Neural crest cell (in vitro differentiated cells): ENCODE data around the gene SLC25A22. TPM values are rescaled to one million over a fixed set of nuclear protein-coding genes. Genes with fewer than 3 reads are reported as not detected.
A peak's percentile ranks its signal among the peaks of the same experiment; 100 is the strongest.

Source experiments
- DNase-seq: peaks from one replicate; pipeline ENCODE4 v3.0.0; 2021; ENCODE audit warnings: low read depth, mixed read lengths, low spot score
- H3K27ac Mint-ChIP-seq: one replicate; pipeline ENCODE4 v1.8.0; 2021; ENCODE audit warnings: mild to moderate bottlenecking, mixed read lengths; ENCODE audit not compliant: unreplicated experiment
- H3K27me3 Mint-ChIP-seq: 2 replicates; pipeline ENCODE4 v1.8.0; 2021; ENCODE audit warnings: low read depth, mild to moderate bottlenecking, mixed read lengths
- H3K36me3 Mint-ChIP-seq: 2 replicates; pipeline ENCODE4 v1.8.0; 2021; ENCODE audit warnings: low read depth, mild to moderate bottlenecking, mixed read lengths
- H3K4me1 Mint-ChIP-seq: 2 replicates; pipeline ENCODE4 v1.8.0; 2021; ENCODE audit warnings: mixed read lengths
- H3K4me3 Mint-ChIP-seq: one replicate; pipeline ENCODE4 v1.8.0; 2021; ENCODE audit warnings: mild to moderate bottlenecking, mixed read lengths
- H3K9me3 Mint-ChIP-seq: 2 replicates; pipeline ENCODE4 v1.8.0; 2021; ENCODE audit warnings: mixed read lengths
- long read RNA-seq: library from polyadenylated mRNA; unstranded; transcript quantifications from one replicate; pipeline ENCODE4 v2.0.0, GENCODE V29; 2020
- total RNA-seq: library from RNA; stranded (reverse); gene quantifications from 2 replicates; pipeline ENCODE4 v1.2.1, GENCODE V29; 2021
- TF ChIP-seq, protein P1 (sequence below): fragments of 200-600 bp; sonication (generic); conservative IDR thresholded peaks from 2 replicates; pipeline ENCODE4 v1.5.0; 2021; ENCODE audit warnings: antibody characterized with exemption, mild to moderate bottlenecking

SLC25A22 gene
- 53.4 and 54.6 TPM in 2 replicates for total RNA-seq
- long read RNA-seq: 0 reads

GRCh38 chr11:798093-798713 lies at the start of gene SLC25A22:
Gene SLC25A22 (minus strand): TSS chr11:798281. CDS start chr11:795006, 3,275 bp downstream.
- no peaks in the 10 kb centered on the region for H3K36me3 Mint-ChIP-seq
- DNase-seq: peak; percentile 89
- H3K4me3 Mint-ChIP-seq: peak within 1 kb of the TSS; percentile 98
- peaks cover 15% of the 10 kb centered on the region for H3K4me1 Mint-ChIP-seq
- no peaks in the 10 kb centered on the region for H3K9me3 Mint-ChIP-seq
- H3K27me3 Mint-ChIP-seq: no peaks in the 10 kb centered on the region
- TF ChIP-seq, protein P1, sequence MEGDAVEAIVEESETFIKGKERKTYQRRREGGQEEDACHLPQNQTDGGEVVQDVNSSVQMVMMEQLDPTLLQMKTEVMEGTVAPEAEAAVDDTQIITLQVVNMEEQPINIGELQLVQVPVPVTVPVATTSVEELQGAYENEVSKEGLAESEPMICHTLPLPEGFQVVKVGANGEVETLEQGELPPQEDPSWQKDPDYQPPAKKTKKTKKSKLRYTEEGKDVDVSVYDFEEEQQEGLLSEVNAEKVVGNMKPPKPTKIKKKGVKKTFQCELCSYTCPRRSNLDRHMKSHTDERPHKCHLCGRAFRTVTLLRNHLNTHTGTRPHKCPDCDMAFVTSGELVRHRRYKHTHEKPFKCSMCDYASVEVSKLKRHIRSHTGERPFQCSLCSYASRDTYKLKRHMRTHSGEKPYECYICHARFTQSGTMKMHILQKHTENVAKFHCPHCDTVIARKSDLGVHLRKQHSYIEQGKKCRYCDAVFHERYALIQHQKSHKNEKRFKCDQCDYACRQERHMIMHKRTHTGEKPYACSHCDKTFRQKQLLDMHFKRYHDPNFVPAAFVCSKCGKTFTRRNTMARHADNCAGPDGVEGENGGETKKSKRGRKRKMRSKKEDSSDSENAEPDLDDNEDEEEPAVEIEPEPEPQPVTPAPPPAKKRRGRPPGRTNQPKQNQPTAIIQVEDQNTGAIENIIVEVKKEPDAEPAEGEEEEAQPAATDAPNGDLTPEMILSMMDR: peak; percentile 89
- H3K27ac Mint-ChIP-seq: peak within 1 kb of the TSS; percentile 92

DNA sequence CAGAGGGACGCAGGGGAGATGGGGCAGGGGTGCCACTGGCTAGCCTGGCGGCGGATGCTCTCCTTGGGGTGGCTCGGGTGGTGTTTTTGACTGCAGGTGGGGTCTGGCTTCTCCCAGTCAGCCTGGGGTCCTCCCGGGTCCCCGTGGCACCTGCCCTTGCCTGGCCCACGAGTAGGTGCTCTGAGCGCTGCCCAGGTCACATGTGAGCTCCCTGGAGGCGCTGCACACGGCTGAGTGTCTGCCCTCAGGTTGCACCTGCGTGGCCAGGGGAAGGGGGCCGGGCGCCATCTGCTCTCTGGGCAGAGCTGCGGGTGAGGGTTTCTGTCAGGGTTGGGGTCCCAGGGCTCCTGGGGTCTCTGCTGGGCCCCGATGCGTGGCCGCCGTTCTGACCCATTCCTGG lies 49.8 kb upstream of the SLC25A22 start:
- H3K9me3 Mint-ChIP-seq: no peaks in the 10 kb centered on the region
- H3K4me3 Mint-ChIP-seq: no peak overlapping the region
- no peak overlapping the region for H3K27ac Mint-ChIP-seq
- peaks cover 31% of the 10 kb centered on the region for H3K27me3 Mint-ChIP-seq
- TF ChIP-seq, protein P1: no peak
- peaks cover 6% of the 10 kb centered on the region for H3K4me1 Mint-ChIP-seq
- DNase-seq: no peak
- no peaks in the 10 kb centered on the region for H3K36me3 Mint-ChIP-seq

- Mint-ChIP-seq H3K36me3 (no peaks in the 10 kb centered on the region), H3K27ac (no peak overlapping the region), H3K27me3 (peaks cover 25% of the 10 kb centered on the region), H3K4me1 (peaks cover 6% of the 10 kb centered on the region), H3K4me3 (peak overlapping the region; percentile 79), H3K9me3 (no peaks in the 10 kb centered on the region)
- DNase-seq: no peak
- TF ChIP-seq, protein P1: no peak
Measured at GRCh38 chr11:846496-847098, 48.5 kb upstream of the SLC25A22 start.

DNA sequence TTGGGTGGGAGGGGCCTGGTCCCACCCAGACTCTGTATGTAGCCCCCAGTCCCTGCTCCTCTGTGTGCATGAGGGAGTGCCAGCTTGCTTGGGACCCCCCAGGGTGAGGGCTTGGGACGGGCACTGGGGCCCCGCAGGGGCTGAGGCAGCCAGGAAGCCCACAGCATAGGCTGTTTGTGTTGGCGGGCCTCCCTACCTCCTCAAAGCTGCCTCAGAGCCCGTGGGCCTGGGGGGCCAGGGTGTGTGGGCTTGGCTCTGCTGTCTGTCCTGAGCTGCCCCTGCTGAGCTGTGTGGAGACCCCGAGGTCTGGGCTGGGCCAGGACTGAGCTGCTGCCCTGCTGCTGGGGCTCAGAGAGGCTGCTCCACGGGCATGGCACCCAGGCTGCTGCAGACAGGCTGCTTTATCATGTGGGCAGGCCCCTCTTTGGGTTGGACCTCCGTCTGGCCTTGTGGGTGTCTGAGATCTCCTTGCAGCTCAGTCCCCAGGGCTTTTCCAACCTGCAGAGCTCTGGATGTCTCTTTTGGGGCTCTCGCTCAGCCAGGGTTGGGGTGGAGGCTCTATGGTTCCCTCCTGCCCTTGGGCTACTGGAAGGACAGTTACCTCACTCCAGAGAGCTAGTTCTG lies 47.9 kb upstream of the SLC25A22 start:
- peaks cover 11% of the 10 kb centered on the region for H3K4me1 Mint-ChIP-seq
- H3K27ac Mint-ChIP-seq: no peak overlapping the region
- TF ChIP-seq, protein P1: no peak
- H3K36me3 Mint-ChIP-seq: no peaks in the 10 kb centered on the region
- peaks cover 20% of the 10 kb centered on the region for H3K27me3 Mint-ChIP-seq
- H3K9me3 Mint-ChIP-seq: no peaks in the 10 kb centered on the region
- peak overlapping the region; percentile 62 for H3K4me3 Mint-ChIP-seq
- DNase-seq: no peak

DNA sequence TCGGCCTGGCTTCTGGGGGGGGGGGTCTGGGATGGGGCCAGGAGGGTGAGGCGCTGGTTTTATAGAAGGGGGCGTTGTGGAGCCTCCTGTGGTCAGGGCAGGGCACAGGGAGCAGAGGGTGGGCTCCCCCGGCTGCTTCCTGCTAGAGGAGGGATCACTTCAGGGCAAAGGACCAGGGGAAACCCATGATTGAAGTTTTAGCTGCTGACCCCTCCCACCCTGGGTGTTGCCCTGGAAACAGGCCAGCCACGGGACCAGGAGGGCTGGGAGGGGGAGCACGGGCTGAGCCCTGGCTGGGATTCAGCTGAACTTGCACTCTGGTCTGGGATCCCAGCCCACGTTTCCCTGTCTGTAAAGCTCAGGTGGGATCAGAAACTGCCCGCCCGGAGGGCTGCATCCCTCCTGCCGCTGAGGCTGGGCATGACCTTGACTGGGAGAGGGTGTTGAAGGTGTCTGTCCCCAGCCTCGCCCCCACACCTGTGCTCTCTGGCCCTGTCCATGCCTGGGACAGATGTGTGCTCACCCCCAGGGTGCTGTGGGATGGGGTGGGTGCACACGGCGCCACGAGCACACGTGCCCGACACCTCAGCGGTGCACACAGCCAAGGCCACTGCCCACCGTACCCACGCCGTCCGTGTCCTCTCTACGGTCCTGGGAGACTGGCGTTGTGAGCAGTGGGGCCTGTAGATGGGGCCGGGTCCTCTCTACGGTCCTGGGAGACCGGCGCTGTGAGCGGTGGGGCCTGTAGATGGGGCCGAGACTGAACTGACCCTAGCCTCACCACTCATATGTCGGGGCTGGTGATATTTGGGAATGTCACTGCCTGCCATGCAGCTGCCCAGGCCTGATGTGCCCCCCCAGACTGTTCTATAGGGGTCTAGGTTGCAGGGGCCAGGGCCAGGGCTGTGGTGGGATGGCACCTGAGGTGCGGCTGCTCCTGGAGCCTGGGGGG lies 46.9 kb upstream of the SLC25A22 start:
- H3K36me3 Mint-ChIP-seq: peaks cover 5% of the 10 kb centered on the region
- TF ChIP-seq, protein P1: peak; percentile 36
- no peak overlapping the region for H3K27ac Mint-ChIP-seq

More for the DNA sequence above, 46.9 kb upstream of the SLC25A22 start:
- Mint-ChIP-seq H3K9me3 (no peaks in the 10 kb centered on the region), H3K4me1 (peaks cover 18% of the 10 kb centered on the region), H3K27me3 (peaks cover 15% of the 10 kb centered on the region), H3K4me3 (peak overlapping the region; percentile 89)
- DNase-seq: peak; percentile 64
